Measurements from ENCODE around the gene TUFM. TPM values are rescaled to one million over a fixed set of nuclear protein-coding genes. Genes with fewer than 3 reads are reported as not detected.
"Not testable (repeated sequence)": the region's sequence is repeated elsewhere in the genome, so short reads cannot be mapped to it uniquely, and the experiment has no call there.

TUFM gene
- 121 and 131 TPM in 2 replicates for total RNA-seq (2014; rRNA removed; shearing (Covaris generic))

GRCh38 chr16:28846080-28846932 is at the start of gene TUFM:
Gene TUFM, minus strand, starts transcription at chr16:28846348. Its CDS starts 79 bp downstream, at chr16:28846269.
- peak; percentile 97 for DNase-seq (ENCODE audit: low read depth)

GRCh38 chr16:28895609-28896008 is 49.5 kb upstream of the TUFM start:
- no peak for DNase-seq (ENCODE audit: low read depth)

GRCh38 chr16:28893291-28893690 is 47.1 kb upstream of the TUFM start:
- DNase-seq (ENCODE audit: low read depth), result no peak

- DNase-seq (ENCODE audit: low read depth), result no peak
Observed at GRCh38 chr16:28891964-28892890, 46.1 kb upstream of the TUFM start.

- DNase-seq (ENCODE audit: low read depth), result not testable (repeated sequence)
Observed at GRCh38 chr16:28890355-28890754, 44.2 kb upstream of the TUFM start.

GRCh38 chr16:28886945-28887344 is 40.8 kb upstream of the TUFM start:
- DNase-seq (ENCODE audit: low read depth), result no peak

- DNase-seq (ENCODE audit: low read depth), result no peak
Observed at GRCh38 chr16:28884045-28884444, 37.9 kb upstream of the TUFM start.

GRCh38 chr16:28883221-28883996 is 37.3 kb upstream of the TUFM start:
- DNase-seq (ENCODE audit: low read depth), result no peak

GRCh38 chr16:28882551-28883160 is 36.5 kb upstream of the TUFM start:
- no peak for DNase-seq (ENCODE audit: low read depth)

GRCh38 chr16:28881565-28881964 is 35.4 kb upstream of the TUFM start:
- DNase-seq (ENCODE audit: low read depth), result not testable (repeated sequence)

GRCh38 chr16:28880955-28881354 is 34.8 kb upstream of the TUFM start:
- DNase-seq (ENCODE audit: low read depth), result no peak

GRCh38 chr16:28880589-28880915 is 34.4 kb upstream of the TUFM start:
- no peak for DNase-seq (ENCODE audit: low read depth)

- DNase-seq (ENCODE audit: low read depth), result peak; percentile 87
Observed at GRCh38 chr16:28879841-28880588, 33.9 kb upstream of the TUFM start.

- no peak for DNase-seq (ENCODE audit: low read depth)
Observed at GRCh38 chr16:28879261-28879840, 33.2 kb upstream of the TUFM start.

- no peak for DNase-seq (ENCODE audit: low read depth)
Observed at GRCh38 chr16:28878083-28878926, 32.2 kb upstream of the TUFM start, which contains the start of gene ATP2A1. Gene ATP2A1, plus strand, starts transcription at chr16:28878488. Its CDS starts 184 bp downstream, at chr16:28878672.

GRCh38 chr16:28877655-28878000 is 31.5 kb upstream of the TUFM start:
- DNase-seq (ENCODE audit: low read depth), result no peak

GRCh38 chr16:28876973-28877654 is 31.0 kb upstream of the TUFM start:
- DNase-seq (ENCODE audit: low read depth), result no peak

GRCh38 chr16:28876019-28876659 is 30.0 kb upstream of the TUFM start:
- no peak for DNase-seq (ENCODE audit: low read depth)

All from M059J (cell line).